Activated naive CD8-positive, alpha-beta T cell (primary cell): ENCODE data around the gene ANO1.

Experiments
- H3K27ac Mint-ChIP-seq: one replicate; pipeline ENCODE4 v1.8.0; 2021; ENCODE audit warnings: mixed read lengths
- H3K27me3 Mint-ChIP-seq: one replicate; pipeline ENCODE4 v1.8.0; 2021; ENCODE audit warnings: mixed read lengths
- H3K36me3 Mint-ChIP-seq: one replicate; pipeline ENCODE4 v1.8.0; 2021; ENCODE audit warnings: mixed read lengths
- H3K4me1 Mint-ChIP-seq: one replicate; pipeline ENCODE4 v1.8.0; 2021; ENCODE audit warnings: low read depth, mixed read lengths
- H3K4me3 Mint-ChIP-seq: one replicate; pipeline ENCODE4 v1.8.0; 2021; ENCODE audit warnings: mild to moderate bottlenecking, mixed read lengths
- H3K9me3 Mint-ChIP-seq: one replicate; pipeline ENCODE4 v1.8.0; 2021; ENCODE audit warnings: low read depth, mixed read lengths

Gene ANO1

DNA sequence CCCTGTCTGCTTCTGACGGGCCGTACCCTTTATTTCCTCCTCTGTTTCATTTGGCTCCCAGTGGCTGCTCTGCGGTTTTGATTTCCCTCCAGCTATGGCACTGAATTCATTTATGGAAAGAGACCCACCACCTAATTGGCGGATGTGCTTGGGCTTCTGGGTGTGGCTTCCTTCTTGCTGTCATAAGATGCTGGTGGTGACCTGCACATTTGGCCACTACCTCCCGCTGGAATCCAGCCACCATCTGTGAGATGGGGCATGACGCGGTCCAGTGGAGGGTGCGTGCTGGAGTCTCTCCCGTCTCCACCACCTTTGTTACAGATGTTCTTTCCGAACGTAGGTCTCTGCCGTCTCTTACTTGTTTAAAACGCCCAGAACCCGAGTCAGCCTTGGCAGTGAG lies 77.3 kb downstream of the ANO1 start:
- Mint-ChIP-seq H3K36me3 (no peaks in the 10 kb centered on the region), H3K9me3 (no peaks in the 10 kb centered on the region), H3K4me1 (no peaks in the 10 kb centered on the region), H3K27ac (no peak overlapping the region), H3K27me3 (no peaks in the 10 kb centered on the region), H3K4me3 (no peak overlapping the region)

DNA sequence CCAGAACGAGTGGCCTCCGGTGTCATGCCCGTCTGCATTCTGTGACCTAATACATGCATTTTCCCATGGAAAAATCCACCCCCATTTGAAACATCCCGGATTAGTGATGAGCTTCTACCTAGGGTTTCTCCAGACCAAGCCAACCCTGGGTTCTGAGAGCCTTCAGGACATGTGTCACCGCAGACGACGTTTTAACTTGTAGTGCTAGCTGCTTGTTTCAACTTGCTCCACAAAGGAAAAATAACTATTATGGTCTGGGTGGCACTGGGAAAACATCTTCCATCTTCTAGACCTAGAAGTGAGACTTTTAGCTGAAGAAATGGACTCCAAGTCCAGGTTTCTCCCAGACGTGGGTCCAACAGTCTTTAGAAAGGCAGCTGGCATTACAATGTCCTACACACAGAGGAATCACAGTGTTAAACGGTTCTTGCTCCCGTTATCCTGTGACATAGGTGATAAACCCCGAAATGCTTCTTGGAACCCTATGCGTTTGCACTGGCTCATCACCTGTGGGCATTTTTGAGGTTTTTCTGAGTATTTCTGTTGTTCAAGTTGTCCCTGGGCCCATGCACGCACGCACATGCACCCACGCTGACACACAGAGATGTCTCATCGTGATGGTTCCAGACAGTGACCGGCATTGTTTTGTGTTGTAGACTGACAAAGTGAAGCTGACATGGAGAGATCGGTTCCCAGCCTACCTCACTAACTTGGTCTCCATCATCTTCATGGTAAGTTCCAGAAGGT lies 78.3 kb downstream of the ANO1 start:
- H3K4me1 Mint-ChIP-seq = no peaks in the 10 kb centered on the region
- H3K9me3 Mint-ChIP-seq = no peaks in the 10 kb centered on the region
- H3K27me3 Mint-ChIP-seq = no peaks in the 10 kb centered on the region
- no peak overlapping the region for H3K27ac Mint-ChIP-seq
- H3K36me3 Mint-ChIP-seq = no peaks in the 10 kb centered on the region
- no peak overlapping the region for H3K4me3 Mint-ChIP-seq

DNA sequence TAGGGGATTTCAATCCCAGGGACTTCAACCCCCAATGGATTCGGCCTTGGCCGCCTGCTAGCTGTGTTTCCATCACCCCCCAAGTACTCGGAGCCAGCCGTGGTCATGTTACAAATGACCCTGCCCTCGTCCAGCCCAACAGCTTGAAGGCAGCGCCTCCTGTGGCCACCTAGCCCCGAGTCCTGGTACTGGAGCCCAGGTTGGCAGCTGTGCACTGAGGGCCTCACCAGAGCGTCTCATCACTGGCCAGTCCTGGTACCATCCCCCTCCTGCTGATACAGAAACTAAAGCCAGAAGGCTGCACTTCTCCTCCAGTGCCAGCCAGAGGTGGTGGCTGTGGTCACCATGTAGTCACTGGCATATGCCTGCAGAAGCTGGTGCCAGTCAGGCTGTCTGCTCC lies 80.1 kb downstream of the ANO1 start:
- no peak overlapping the region for H3K4me3 Mint-ChIP-seq

DNA sequence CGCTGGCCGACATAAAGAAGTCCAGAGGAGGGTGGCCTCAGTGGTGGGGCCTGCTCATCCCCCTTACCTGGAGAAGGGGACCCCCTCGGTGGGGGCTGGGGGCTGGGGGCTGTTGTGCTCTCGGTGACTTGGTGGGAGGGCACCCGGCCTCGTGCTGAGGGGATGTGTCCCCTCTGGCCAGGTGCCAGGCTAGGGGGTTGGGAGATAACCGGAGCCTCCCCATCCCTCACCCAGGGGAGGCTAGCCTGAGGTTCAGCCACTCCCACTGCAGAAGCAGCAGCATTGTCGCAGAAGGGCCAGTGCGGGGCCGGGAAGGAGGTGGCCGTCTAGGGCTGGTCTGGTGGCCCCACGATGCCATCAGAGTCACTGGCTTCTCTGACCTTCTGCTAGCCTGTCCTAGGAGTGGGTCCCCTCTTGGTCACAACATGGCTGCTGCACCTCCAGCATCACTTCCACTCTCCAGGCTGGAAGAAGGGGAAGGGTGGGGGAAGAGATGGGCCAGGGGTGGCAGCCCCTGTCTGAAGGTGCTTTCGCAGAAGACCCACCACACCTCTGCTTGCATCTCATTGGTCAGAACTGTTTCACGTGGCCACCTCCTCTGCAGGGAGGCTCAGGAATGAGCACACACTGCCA lies 80.8 kb downstream of the ANO1 start:
- Mint-ChIP-seq H3K4me1 (no peaks in the 10 kb centered on the region), H3K9me3 (no peaks in the 10 kb centered on the region), H3K36me3 (no peaks in the 10 kb centered on the region), H3K27ac (no peak overlapping the region), H3K4me3 (no peak overlapping the region), H3K27me3 (no peaks in the 10 kb centered on the region)

More for the DNA sequence above, 80.1 kb downstream of the ANO1 start:
- Mint-ChIP-seq H3K36me3 (no peaks in the 10 kb centered on the region), H3K27me3 (no peaks in the 10 kb centered on the region), H3K27ac (no peak overlapping the region), H3K4me1 (no peaks in the 10 kb centered on the region), H3K9me3 (no peaks in the 10 kb centered on the region)

DNA sequence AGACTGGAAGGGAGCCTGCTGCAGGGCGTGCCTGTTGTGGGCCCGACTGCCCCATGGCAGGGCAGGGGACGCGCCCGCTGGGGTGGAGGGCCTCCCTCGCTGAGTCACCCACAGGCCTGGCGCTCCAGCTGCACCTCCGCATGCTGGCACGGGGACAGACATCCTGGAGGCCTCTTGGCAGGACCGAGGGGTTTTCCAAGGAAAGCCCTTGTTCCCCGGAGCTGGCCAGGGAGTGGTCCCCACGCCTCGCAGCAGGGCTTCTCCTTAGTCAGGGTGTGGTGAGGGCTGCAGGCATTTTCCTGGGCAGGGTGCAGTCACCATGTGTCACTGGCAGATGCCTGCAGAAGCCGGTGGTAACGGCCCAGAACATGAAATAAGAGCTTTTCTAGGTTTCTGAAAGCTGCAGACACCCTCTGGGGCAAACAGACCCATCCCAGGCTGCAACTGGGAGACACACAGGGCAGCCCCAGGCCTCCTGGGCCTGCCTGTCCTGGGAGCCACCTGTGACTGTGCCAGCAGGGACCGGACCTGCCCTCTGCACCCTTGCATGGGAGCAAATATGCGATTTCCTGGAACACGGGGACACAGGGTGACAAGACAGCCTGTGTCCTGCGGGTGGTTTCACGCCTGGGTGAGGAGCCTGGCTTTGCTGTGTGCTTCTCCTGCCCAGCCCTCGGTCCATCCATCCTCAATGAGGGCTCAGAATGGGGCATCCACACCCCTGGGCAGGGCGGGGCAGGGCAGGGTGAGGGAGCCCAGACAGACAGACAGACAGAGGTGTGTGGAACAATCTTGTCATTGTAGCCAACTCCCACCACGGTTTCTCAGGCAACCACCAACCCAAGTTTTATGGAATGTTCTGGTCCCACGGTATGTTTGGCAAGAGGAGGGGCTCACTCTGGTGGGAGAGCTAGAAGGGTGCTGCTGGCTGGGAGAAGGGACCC lies 81.8 kb downstream of the ANO1 start:
- Mint-ChIP-seq H3K9me3 (no peaks in the 10 kb centered on the region), H3K4me1 (no peaks in the 10 kb centered on the region), H3K27ac (no peak overlapping the region), H3K4me3 (no peak overlapping the region), H3K27me3 (no peaks in the 10 kb centered on the region), H3K36me3 (no peaks in the 10 kb centered on the region)

DNA sequence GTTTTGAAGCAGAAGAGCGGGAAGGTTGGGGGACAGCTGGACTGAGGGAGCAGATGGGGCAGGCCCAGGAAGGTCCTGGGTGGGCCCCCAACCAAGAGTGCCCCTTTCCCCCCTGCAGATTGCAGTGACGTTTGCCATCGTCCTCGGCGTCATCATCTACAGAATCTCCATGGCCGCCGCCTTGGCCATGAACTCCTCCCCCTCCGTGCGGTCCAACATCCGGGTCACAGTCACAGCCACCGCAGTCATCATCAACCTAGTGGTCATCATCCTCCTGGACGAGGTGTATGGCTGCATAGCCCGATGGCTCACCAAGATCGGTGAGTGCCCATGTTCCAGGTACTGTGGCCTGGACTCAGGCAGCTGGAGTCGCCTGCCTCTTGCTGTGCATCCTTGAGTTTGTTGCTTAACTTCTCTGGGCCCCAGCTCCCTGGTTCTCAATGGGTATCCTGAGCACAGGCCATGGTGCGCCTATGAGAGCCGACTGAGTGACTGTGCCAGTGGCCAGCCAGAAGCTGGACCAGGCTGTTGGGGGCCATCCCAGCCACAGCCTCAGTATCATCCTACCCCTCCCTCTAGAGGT lies 83.0 kb downstream of the ANO1 start:
- no peak overlapping the region for H3K27ac Mint-ChIP-seq
- H3K36me3 Mint-ChIP-seq = no peaks in the 10 kb centered on the region
- H3K4me1 Mint-ChIP-seq = no peaks in the 10 kb centered on the region
- H3K4me3 Mint-ChIP-seq = no peak overlapping the region
- H3K9me3 Mint-ChIP-seq = no peaks in the 10 kb centered on the region
- no peaks in the 10 kb centered on the region for H3K27me3 Mint-ChIP-seq

DNA sequence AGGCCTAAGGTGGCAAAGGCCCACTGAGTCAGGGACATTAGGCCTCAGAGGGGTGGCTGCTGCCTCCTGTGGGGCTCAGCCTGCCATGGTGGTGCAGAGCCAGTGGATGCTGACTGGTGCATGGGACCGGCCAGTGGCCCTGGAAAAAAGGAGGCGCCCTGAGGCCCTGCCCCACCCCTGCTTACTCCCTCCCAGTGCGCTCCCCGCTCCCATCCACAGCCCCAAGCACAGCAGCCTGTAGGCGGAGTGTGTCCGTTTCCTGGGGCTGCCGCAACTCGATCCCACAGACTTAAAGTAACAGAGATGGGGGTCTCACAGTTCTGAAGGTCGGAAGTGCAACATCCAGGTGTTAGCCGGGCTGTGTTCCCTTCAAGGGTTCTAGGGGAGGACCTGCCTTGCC lies 86.6 kb downstream of the ANO1 start:
- H3K36me3 Mint-ChIP-seq = no peaks in the 10 kb centered on the region
- H3K4me1 Mint-ChIP-seq = no peaks in the 10 kb centered on the region
- H3K9me3 Mint-ChIP-seq = no peaks in the 10 kb centered on the region
- no peak overlapping the region for H3K27ac Mint-ChIP-seq
- H3K27me3 Mint-ChIP-seq = peaks cover 2% of the 10 kb centered on the region
- H3K4me3 Mint-ChIP-seq = no peak overlapping the region

DNA sequence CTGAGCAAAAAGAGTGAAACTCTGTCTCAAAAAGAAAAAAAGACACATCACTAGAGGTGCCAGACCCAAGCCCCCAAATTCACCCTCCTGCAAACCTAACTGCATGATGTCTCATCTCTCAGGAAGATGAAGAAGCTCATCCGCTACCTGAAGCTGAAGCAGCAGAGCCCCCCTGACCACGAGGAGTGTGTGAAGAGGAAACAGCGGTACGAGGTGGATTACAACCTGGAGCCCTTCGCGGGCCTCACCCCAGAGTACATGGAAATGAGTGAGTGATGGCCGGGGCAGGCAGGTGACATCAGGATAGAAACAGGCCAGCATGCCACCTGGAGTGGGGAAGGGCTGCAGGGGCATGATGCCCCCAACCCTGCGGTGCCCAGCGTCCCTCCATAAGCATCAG lies 89.0 kb downstream of the ANO1 start:
- no peaks in the 10 kb centered on the region for H3K9me3 Mint-ChIP-seq
- no peak overlapping the region for H3K4me3 Mint-ChIP-seq
- H3K27me3 Mint-ChIP-seq = peaks cover 4% of the 10 kb centered on the region
- H3K4me1 Mint-ChIP-seq = no peaks in the 10 kb centered on the region
- no peaks in the 10 kb centered on the region for H3K36me3 Mint-ChIP-seq
- no peak overlapping the region for H3K27ac Mint-ChIP-seq

DNA sequence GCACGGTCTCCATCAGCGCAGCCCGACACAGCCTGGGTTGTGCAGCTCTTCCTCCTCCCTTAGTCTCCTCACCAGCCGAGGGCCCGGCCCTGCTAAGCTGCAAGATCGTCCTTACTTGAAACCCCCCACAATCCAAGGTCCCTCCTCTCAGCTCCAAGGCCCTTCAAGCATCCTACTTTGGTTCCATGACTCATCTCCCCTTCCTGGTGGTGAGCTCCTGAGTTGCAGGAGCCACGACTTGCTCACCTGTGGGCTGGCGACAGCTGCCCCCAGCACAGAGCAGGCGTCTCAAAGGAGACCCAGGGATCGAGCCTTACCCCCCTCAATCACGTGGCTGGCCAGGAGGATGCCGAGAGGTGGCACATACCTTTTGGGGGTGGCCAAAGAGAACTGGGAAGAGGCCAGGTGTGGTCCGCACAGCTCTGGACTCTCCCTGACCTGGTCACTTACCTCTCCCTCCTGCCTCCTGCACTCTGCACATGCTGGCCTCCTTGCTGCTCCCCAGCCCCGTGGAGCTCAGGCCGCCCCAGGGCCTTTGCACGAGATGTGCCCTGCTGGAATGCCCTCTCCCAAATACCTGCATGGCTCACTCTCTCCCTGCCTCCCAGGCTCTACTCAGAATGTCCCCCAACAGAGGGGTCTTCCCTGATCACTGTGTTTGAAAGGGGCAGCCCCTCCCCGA lies 89.7 kb downstream of the ANO1 start:
- Mint-ChIP-seq H3K27me3 (peaks cover 4% of the 10 kb centered on the region), H3K27ac (no peak overlapping the region), H3K4me3 (no peak overlapping the region), H3K36me3 (no peaks in the 10 kb centered on the region), H3K9me3 (no peaks in the 10 kb centered on the region), H3K4me1 (no peaks in the 10 kb centered on the region)

DNA sequence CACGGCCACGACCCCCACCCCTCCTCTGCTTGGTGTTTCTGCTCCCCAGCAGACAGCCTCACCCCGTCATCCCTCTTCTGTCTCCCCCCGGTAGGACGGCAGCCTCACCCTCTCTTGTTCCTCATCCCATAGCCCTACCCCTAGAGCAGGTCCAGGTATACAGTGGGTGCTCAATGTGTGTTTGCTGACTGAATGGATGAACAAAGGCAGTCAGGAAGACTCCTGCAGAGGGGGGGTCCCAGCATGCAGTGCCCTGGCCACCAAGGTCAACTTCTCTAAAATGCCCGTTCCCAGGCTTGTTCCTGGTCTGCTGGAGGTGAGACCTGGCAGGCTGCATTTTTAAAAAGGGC lies 90.3 kb downstream of the ANO1 start:
- Mint-ChIP-seq H3K4me3 (no peak overlapping the region), H3K27me3 (peaks cover 4% of the 10 kb centered on the region), H3K36me3 (no peaks in the 10 kb centered on the region), H3K9me3 (no peaks in the 10 kb centered on the region), H3K4me1 (no peaks in the 10 kb centered on the region), H3K27ac (no peak overlapping the region)

DNA sequence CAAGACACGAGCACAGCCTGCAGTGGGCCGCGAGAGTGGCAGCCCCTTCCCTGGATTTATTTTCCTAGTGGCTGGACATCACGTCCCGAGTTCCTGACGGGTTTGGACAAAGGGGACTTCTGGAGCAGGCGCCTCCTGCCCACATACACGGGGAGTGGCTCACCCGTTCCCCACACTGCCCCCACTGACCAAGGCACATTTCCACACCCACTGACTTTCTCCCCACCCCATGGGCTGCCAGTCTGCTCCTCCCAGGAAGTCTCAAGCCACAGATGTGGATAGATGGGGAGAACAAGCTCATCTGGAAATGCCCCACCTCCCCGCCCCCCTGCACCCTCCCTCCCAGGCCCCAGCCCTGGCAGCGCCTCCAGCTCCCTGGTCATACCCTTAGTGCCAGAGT lies 91.0 kb downstream of the ANO1 start:
- Mint-ChIP-seq H3K36me3 (no peaks in the 10 kb centered on the region), H3K27ac (no peak overlapping the region), H3K9me3 (no peaks in the 10 kb centered on the region), H3K27me3 (peaks cover 4% of the 10 kb centered on the region), H3K4me1 (no peaks in the 10 kb centered on the region), H3K4me3 (no peak overlapping the region)

DNA sequence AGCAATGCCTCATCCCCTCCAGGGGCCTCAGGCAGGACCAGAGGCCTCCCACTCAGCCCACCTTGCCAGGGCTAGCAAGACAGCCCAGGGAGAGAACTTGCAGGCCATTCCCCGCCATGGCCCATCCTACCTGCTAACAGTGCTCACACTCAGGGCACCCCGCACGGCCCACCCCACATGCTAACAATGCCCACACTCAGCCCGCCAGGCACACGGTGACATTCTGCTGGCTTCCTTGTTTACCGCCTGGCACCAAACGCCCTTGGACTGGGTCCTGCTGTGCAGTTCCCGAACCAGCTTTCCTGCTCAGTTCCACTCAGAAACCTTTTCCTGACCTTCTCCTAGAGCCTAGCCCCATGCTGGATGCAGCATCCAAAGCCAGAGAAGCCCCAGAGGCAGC lies 91.5 kb downstream of the ANO1 start:
- Mint-ChIP-seq H3K4me1 (no peaks in the 10 kb centered on the region), H3K27me3 (peaks cover 4% of the 10 kb centered on the region), H3K4me3 (no peak overlapping the region), H3K9me3 (no peaks in the 10 kb centered on the region), H3K36me3 (no peaks in the 10 kb centered on the region), H3K27ac (no peak overlapping the region)

DNA sequence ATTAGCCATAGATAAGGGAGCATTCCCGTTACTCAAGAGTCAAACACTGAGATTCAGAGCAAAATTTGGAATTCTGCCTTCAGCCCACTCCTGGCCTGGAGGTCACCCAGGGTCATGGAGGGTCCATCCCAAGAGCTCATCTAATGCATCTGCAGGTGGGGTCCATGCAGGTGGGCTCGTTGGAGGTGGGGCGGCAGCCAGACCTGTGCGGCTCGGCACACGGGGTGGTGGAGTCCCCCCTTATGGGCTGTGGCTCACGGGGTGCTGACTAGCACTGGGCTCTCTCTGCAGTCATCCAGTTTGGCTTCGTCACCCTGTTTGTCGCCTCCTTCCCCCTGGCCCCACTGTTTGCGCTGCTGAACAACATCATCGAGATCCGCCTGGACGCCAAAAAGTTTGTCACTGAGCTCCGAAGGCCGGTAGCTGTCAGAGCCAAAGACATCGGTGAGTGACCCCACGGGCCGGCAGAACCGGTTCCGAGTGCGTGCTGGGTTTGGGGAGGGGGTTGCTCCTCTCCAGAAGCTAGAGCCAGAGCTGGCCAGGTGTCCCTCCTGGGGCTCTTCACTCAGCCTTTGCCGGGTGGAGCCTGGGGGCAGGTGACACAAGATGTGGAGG lies 92.6 kb downstream of the ANO1 start:
- H3K27ac Mint-ChIP-seq = no peak overlapping the region
- peaks cover 4% of the 10 kb centered on the region for H3K27me3 Mint-ChIP-seq
- H3K36me3 Mint-ChIP-seq = no peaks in the 10 kb centered on the region
- H3K4me3 Mint-ChIP-seq = no peak overlapping the region
- no peaks in the 10 kb centered on the region for H3K4me1 Mint-ChIP-seq
- H3K9me3 Mint-ChIP-seq = no peaks in the 10 kb centered on the region

DNA sequence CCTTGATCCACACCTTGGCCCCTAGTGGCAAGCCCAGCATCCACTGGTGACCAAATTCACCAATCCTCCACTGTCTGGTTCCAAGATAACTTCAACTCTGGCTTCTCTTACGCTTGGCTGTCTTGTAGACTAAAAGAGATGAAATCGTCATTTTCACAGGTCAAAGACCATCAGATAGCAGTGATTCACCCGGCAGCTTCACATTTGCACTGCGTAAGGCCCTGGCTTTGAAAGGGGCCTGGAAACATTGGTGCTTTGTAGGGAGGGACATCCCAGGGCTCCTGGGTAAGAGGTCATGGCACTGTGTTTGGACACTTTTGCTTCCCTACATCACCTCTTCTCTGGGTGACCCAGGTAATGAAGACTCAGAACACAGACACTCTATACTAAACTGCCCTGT lies 94.9 kb downstream of the ANO1 start:
- Mint-ChIP-seq H3K27me3 (peaks cover 4% of the 10 kb centered on the region), H3K4me1 (no peaks in the 10 kb centered on the region), H3K9me3 (no peaks in the 10 kb centered on the region), H3K27ac (no peak overlapping the region), H3K4me3 (no peak overlapping the region), H3K36me3 (no peaks in the 10 kb centered on the region)
